ENCODE measurements around the gene ORAI1.

DNA sequence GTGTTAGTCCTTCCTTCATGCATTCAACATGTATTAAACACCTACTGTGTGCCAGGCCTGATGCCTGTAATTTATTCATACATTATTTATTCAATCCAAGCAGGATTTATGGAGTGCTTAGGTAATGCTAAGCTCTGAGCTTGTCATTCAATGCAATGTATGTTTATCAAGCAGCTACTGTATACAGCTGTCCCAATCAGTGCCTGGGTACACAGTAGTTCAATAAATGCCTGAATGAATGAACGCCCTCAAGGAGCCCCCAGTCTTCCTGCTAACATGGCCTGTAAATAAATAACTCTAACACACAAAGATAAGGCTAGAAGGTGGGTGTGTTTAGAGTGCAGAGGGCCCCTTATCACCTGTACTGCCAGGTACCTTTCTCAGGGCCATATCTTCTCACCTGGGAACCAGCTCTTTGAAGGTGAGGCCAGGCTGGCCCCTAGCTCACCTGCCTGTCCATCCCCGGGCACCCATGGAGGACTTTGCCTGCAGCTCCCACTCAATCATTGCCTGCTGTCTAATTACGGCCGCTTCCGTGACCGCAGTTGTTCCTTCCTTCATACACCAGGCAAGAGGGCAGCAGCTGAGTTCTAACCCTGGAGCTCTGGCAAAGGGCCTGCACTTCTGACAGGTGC, 25.5 kb upstream of the ORAI1 start:
- TF ChIP-seq, protein P1, sequence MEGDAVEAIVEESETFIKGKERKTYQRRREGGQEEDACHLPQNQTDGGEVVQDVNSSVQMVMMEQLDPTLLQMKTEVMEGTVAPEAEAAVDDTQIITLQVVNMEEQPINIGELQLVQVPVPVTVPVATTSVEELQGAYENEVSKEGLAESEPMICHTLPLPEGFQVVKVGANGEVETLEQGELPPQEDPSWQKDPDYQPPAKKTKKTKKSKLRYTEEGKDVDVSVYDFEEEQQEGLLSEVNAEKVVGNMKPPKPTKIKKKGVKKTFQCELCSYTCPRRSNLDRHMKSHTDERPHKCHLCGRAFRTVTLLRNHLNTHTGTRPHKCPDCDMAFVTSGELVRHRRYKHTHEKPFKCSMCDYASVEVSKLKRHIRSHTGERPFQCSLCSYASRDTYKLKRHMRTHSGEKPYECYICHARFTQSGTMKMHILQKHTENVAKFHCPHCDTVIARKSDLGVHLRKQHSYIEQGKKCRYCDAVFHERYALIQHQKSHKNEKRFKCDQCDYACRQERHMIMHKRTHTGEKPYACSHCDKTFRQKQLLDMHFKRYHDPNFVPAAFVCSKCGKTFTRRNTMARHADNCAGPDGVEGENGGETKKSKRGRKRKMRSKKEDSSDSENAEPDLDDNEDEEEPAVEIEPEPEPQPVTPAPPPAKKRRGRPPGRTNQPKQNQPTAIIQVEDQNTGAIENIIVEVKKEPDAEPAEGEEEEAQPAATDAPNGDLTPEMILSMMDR (IDR thresholded peaks at IDR 0.05; ENCODE audit: poor library complexity) = no peak
- TF ChIP-seq EZH2phosphoT487 (IDR thresholded peaks at IDR 0.05; ENCODE audit: low read depth, severe bottlenecking, unreplicated experiment) (peak; percentile 55), EZH2 (IDR thresholded peaks at IDR 0.05; ENCODE audit: borderline replicate concordance) (no peak)

Measured in hepatocyte (in vitro differentiated cells).